K562 (cell line): ENCODE measurements around the gene NECTIN2. TPM values are rescaled to one million over a fixed set of nuclear protein-coding genes. Genes with fewer than 3 reads are reported as not detected.

Experiments
- ATAC-seq: fragments of 200-7000 bp; cut with Tn5 transposase; 3 replicates; pipeline ENCODE4 v1.9.1; 2020; ENCODE audit warnings: moderate library complexity
- BruUV-seq: library from RNA; stranded (reverse); fragments of 400-500 nt; replicated peaks from 2 replicates; lab custom pipeline; 2021; lab: Mats Ljungman, UMichigan
- CTCF ChIA-PET: fragments of 300-600 bp; formaldehyde crosslinking; extraction: SDS; loops from one replicate; lab custom pipeline; 2021; ENCODE audit warnings: low intra/inter-chr PET ratio; lab: Yijun Ruan, JAX
- POLR2A ChIA-PET: fragments of 300-600, 350-650 bp; sonication (Branson Sonifier 250); formaldehyde crosslinking; extraction: SDS; loops from one replicate; lab custom pipeline; 2021; ENCODE audit warnings: antibody characterized with exemption, inconsistent platforms; lab: Yijun Ruan, JAX
- DNase-seq, 4 experiments: peaks; one replicate each; pipeline versions ENCODE4 v3.0.0 to v3.0.0-alpha.2; 2011 to 2018; ENCODE audit warnings: low spot score in 3 of 4, mixed read lengths in 3 of 4; ENCODE audit errors: extremely low read depth in 1 of 4
- FAIRE-seq: peaks from 2 replicates; lab custom pipeline; 2011; peaks lifted over from hg19 to GRCh38; lab: Jason Lieb, UNC
- H2AFZ ChIP-seq: 2 replicates; pipeline ENCODE4 v1.6.0; 2011; ENCODE audit warnings: low read depth, low read length, control low read depth, inconsistent platforms
- H3K27ac ChIP-seq: fragments of 200-600 bp; 3 replicates; pipeline ENCODE4 v1.8.0; 2011; ENCODE audit warnings: low read depth, mild to moderate bottlenecking, control low read depth, inconsistent platforms, low read length, moderate library complexity, mixed read lengths; ENCODE audit errors: extremely low read depth
- H3K27me3 ChIP-seq, 2 experiments: fragments of 300-600 bp in 1 of 2; 2 replicates in 1 of 2; 3 replicates in 1 of 2; pipeline versions ENCODE4 v1.6.0 to v1.8.0; 2011; ENCODE audit warnings: inconsistent platforms in 2 of 2, low read length in 2 of 2, mild to moderate bottlenecking in 1 of 2, mixed read lengths in 1 of 2, moderate library complexity in 1 of 2; ENCODE audit not compliant: control insufficient read depth in 2 of 2, insufficient read depth in 2 of 2
- H3K36me3 ChIP-seq: fragments of 300-600 bp; 3 replicates; pipeline ENCODE4 v1.8.0; 2011; ENCODE audit warnings: mild to moderate bottlenecking, low read length, inconsistent platforms; ENCODE audit not compliant: control insufficient read depth, insufficient read depth
- H3K4me1 ChIP-seq, 2 experiments: fragments of 200-600 bp in 1 of 2; replicated peaks in 1 of 2; 2 replicates in 1 of 2; 3 replicates in 1 of 2; pipeline versions ENCODE4 v1.5.1 to v1.8.0; 2011; ENCODE audit warnings: inconsistent platforms in 2 of 2, low read length in 2 of 2, mild to moderate bottlenecking in 1 of 2, mixed read lengths in 1 of 2, moderate library complexity in 1 of 2; ENCODE audit not compliant: control insufficient read depth in 2 of 2, insufficient read depth in 2 of 2
- H3K4me2 ChIP-seq: 2 replicates; pipeline ENCODE4 v1.6.1; 2011; ENCODE audit warnings: low read length, control low read depth, inconsistent platforms, mixed read lengths; ENCODE audit not compliant: insufficient read depth
- H3K4me3 ChIP-seq: fragments of 200-600 bp; sonication (generic), shearing (Covaris generic); 2 replicates; pipeline ENCODE4 v1.5.1; 2016; ENCODE audit warnings: control low read depth, inconsistent platforms
- H3K79me2 ChIP-seq: fragments of 200-600 bp; 3 replicates; pipeline ENCODE4 v1.8.0; 2011; ENCODE audit warnings: low read length, inconsistent platforms; ENCODE audit not compliant: control insufficient read depth, insufficient read depth
- H3K9ac ChIP-seq, 2 experiments: 2 replicates each; pipeline versions ENCODE4 v1.6.0 to v1.6.1; 2011; ENCODE audit warnings: low read depth in 2 of 2, low read length in 2 of 2, control low read depth in 1 of 2, inconsistent platforms in 1 of 2, mild to moderate bottlenecking in 1 of 2, mixed read lengths in 1 of 2; ENCODE audit not compliant: insufficient read depth in 1 of 2
- H3K9me1 ChIP-seq: one replicate; pipeline ENCODE4 v1.6.0; 2011; ENCODE audit warnings: inconsistent platforms, mild to moderate bottlenecking, low read length, moderate library complexity; ENCODE audit not compliant: control insufficient read depth, insufficient read depth
- H3K9me3 ChIP-seq: replicated peaks from 2 replicates; pipeline ENCODE4 v1.5.1; 2011; ENCODE audit warnings: low read depth, low read length, inconsistent platforms; ENCODE audit not compliant: control insufficient read depth, insufficient read depth
- H4K20me1 ChIP-seq: replicated peaks from 2 replicates; pipeline ENCODE4 v1.6.1; 2011; ENCODE audit warnings: low read length, inconsistent platforms, mixed read lengths; ENCODE audit not compliant: control insufficient read depth, insufficient read depth
- CBX8 ChIP-seq: fragments of 200-600 bp; sonication (generic); IDR thresholded peaks from 2 replicates; pipeline ENCODE4 v1.6.1; 2012; ENCODE audit warnings: borderline replicate concordance, mixed run types, low read depth, mild to moderate bottlenecking, moderate library complexity, mixed read lengths, low read length, control low read depth, inconsistent platforms; ENCODE audit not compliant: poor library complexity, severe bottlenecking; ENCODE audit errors: extremely low read depth
- CREB1 ChIP-seq, 2 experiments: sonication (generic) in 1 of 2; formaldehyde crosslinking in 1 of 2; IDR thresholded peaks; 2 replicates each; pipeline versions ENCODE4 v1.6.1 to v1.8.0; 2012 to 2022; ENCODE audit warnings: inconsistent platforms in 1 of 2, mild to moderate bottlenecking in 1 of 2, missing genetic modification reagents in 1 of 2, moderate library complexity in 1 of 2
- ESRRA ChIP-seq: fragments of 450-650 bp; IDR thresholded peaks from 2 replicates; pipeline ENCODE4 v1.6.1; 2014; ENCODE audit warnings: low read depth, mild to moderate bottlenecking, moderate library complexity, borderline replicate concordance
- HINFP ChIP-seq: fragments of 450-650 bp; conservative IDR thresholded peaks from 2 replicates; pipeline ENCODE4 v1.6.1; 2016; ENCODE audit warnings: missing genetic modification characterization, low read depth, mild to moderate bottlenecking, control low read depth, missing compliant biosample characterization
- NR0B1 ChIP-seq: fragments of 450-650 bp; IDR thresholded peaks from one replicate; pipeline ENCODE4 v1.6.1; 2018; ENCODE audit warnings: mild to moderate bottlenecking, moderate library complexity; ENCODE audit not compliant: partially characterized antibody
- PTBP1 ChIP-seq: fragments of 200-400 bp; formaldehyde crosslinking; IDR thresholded peaks from 2 replicates; pipeline ENCODE4 v1.6.1; 2017; ENCODE audit warnings: low read depth, low read length
- RBM14 ChIP-seq: fragments of 200-400 bp; formaldehyde crosslinking; IDR thresholded peaks from 2 replicates; pipeline ENCODE4 v1.6.1; 2018; ENCODE audit warnings: low read depth, mild to moderate bottlenecking, low read length, moderate library complexity, borderline replicate concordance; ENCODE audit not compliant: insufficient read depth
- SMAD2 ChIP-seq: fragments of 150-350 bp; IDR thresholded peaks from 2 replicates; pipeline ENCODE4 v1.6.1; 2014; ENCODE audit warnings: low read depth, mild to moderate bottlenecking, low read length
- SMC3 ChIP-seq: conservative IDR thresholded peaks from 2 replicates; pipeline ENCODE4 v1.6.1; 2011; ENCODE audit warnings: low read depth, low read length, improper control_type of control experiment; ENCODE audit not compliant: insufficient read depth
- SNIP1 ChIP-seq: fragments of 450-650 bp; IDR thresholded peaks from 2 replicates; pipeline ENCODE4 v1.7.1; 2017; ENCODE audit warnings: low read depth, mild to moderate bottlenecking
- STAT5A ChIP-seq: IDR thresholded peaks from 2 replicates; pipeline ENCODE4 v1.6.1; 2012; ENCODE audit warnings: low read length, inconsistent platforms, borderline replicate concordance
- ZFP1 ChIP-seq: fragments of 450-650 bp; formaldehyde crosslinking; IDR thresholded peaks from 2 replicates; pipeline ENCODE4 v1.4.0; 2020; ENCODE audit warnings: mild to moderate bottlenecking, mixed read lengths
- ZFPM2 ChIP-seq: fragments of 250-450 bp; sonication (Bioruptor Pico); IDR thresholded peaks from 2 replicates; pipeline ENCODE4 v1.5.1; 2022; ENCODE audit warnings: mild to moderate bottlenecking
- ZNF316 ChIP-seq: fragments of 450-650 bp; IDR thresholded peaks from 2 replicates; pipeline ENCODE4 v1.6.1; 2016
- WGBS: fragments of 100-300 bp; shearing (Covaris generic); methylation state at CpG from one replicate; pipeline ENCODE4 v1.1.6; 2016; ENCODE audit warnings: low coverage, mixed read lengths; ENCODE audit not compliant: insufficient coverage; ENCODE audit errors: missing lambda C conversion rate; 5-methylcytosine and 5-hydroxymethylcytosine counted together
- in situ Hi-C: fragments of 300-500 bp; cut with MboI; formaldehyde crosslinking; loops from 4 replicates; pipeline ENCODE4 v1.15.0; 2018; ENCODE audit warnings: inconsistent platforms, mixed read lengths
- intact Hi-C: fragments of 100-400 bp; cut with micrococcal nuclease; formaldehyde crosslinking; loops from 2 replicates; pipeline ENCODE4 v1.14.2; 2022
- polyA plus RNA-seq, 8 experiments: library from polyadenylated mRNA; depleted of rRNA in 4 of 8; stranded (reverse) in 5 of 8; unstranded in 3 of 8; fragments of >200 nt; fragmentation: Nextera tagmentation in 2 of 8; fragmentation: Illumina TruSeq in 1 of 8; extraction: Ambion mirVana in 2 of 8; extraction: Trizol in 1 of 8; gene quantifications; 2 replicates each; pipeline versions ENCODE4 v1.2.1 to v1.2.3, GENCODE V29; 2011 to 2014; ENCODE audit warnings: inconsistent platforms in 1 of 8, missing spikeins in 1 of 8
- total RNA-seq, 7 experiments: library from RNA; depleted of rRNA in 6 of 7; stranded (reverse); fragments of >200 nt in 6 of 7; fragmentation: Illumina TruSeq in 2 of 7; extraction: Trizol in 2 of 7; gene quantifications; 2 replicates each; pipeline versions ENCODE4 v1.2.1 to v1.2.3, GENCODE V29; 2011 to 2021; ENCODE audit warnings: low replicate concordance in 1 of 7
- TF ChIP-seq, protein P1 (sequence below): fragments of 250-450 bp; sonication (Bioruptor Pico); IDR thresholded peaks from 2 replicates; pipeline ENCODE4 v1.8.0; 2021; ENCODE audit warnings: borderline replicate concordance, mild to moderate bottlenecking, moderate library complexity; ENCODE audit not compliant: poor library complexity, severe bottlenecking
- TF ChIP-seq, protein P2 (sequence below): fragments of 150-350 bp; conservative IDR thresholded peaks from 2 replicates; pipeline ENCODE4 v1.6.1; 2014; ENCODE audit warnings: low read length

The NECTIN2 gene
- total and polyA plus RNA-seq, 9 of the 15 experiments (the other 6 are each of a cell fraction or from before 2014, with no cell fraction given): 3.9 to 94.9 (median 34.9) TPM

DNA sequence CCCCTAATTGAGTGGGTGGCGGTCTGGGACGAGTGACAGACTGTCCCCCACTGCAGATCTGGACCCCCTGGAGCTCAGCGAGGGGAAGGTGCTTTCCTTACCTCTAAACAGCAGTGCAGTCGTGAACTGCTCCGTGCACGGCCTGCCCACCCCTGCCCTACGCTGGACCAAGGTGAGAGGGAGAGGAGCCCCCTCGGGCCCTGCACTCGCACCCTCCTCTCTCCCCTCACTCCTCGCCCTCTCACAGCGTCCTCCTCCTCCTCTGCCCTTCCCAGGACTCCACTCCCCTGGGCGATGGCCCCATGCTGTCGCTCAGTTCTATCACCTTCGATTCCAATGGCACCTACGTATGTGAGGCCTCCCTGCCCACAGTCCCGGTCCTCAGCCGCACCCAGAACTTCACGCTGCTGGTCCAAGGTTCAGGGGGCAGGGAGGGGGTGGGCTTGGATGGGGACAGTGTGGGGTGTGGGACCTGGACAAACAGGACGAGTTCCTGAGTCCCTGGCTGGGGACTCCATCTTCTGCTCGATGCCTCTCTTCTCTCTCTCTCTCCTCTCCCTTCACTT lies 27.5 kb upstream of the NECTIN2 start:
- peaks cover 26 to 41% of the 10 kb centered on the region in 2 experiments; a peak in 4 of 5 replicates for H3K27me3 ChIP-seq
- no peaks in the 10 kb centered on the region for H3K36me3 ChIP-seq
- intact Hi-C loops (no loop called here), in situ Hi-C loops (no loop called here)
- POLR2A ChIA-PET: no interaction called here
- no TSS peak for BruUV-seq
- no peak overlapping the region for H3K27ac ChIP-seq
- no peaks in the 10 kb centered on the region for H4K20me1 ChIP-seq
- WGBS: 30% methylated on average over 14 of the region's 20 CpGs
- no peak overlapping the region for H3K4me3 ChIP-seq
- ATAC-seq: no peak; the same call in 2 of the 3 replicates
- no peak for DNase-seq
- FAIRE-seq: no peak
- no peaks in the 10 kb centered on the region for H3K79me2 ChIP-seq
- no peaks in the 10 kb centered on the region for H3K9me3 ChIP-seq
- H2AFZ ChIP-seq: no peak overlapping the region
- no peaks in the 10 kb centered on the region for H3K9me1 ChIP-seq
- CTCF ChIA-PET: no interaction called here
- no peak overlapping the region for H3K4me2 ChIP-seq
- peak overlapping the region in 1 of 2 experiments; percentile 10; a peak in 1 of 4 replicates for H3K9ac ChIP-seq
- H3K4me1 ChIP-seq: peaks cover 0 to 28% of the 10 kb centered on the region in 2 experiments; a peak in 2 of 5 replicates
- TF ChIP-seq ESRRA: no peak
- TF ChIP-seq ZFPM2: no peak
- TF ChIP-seq CBX8: no peak
- no peak for TF ChIP-seq CREB1 (IDR thresholded peaks at IDR 0.05)
- no peak for TF ChIP-seq CREB1 (CRISPR knock-in tag; IDR thresholded peaks at IDR 0.05)
- no peak for TF ChIP-seq ZFP1 (CRISPR knock-in tag)
- TF ChIP-seq NR0B1: no peak
- no peak for TF ChIP-seq SMC3
- no peak for TF ChIP-seq HINFP (tag)
- TF ChIP-seq, protein P1, sequence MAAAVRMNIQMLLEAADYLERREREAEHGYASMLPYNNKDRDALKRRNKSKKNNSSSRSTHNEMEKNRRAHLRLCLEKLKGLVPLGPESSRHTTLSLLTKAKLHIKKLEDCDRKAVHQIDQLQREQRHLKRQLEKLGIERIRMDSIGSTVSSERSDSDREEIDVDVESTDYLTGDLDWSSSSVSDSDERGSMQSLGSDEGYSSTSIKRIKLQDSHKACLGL (CRISPR knock-in tag): no peak
- no peak for TF ChIP-seq SMAD2
- no peak for TF ChIP-seq RBM14
- TF ChIP-seq, protein P2, sequence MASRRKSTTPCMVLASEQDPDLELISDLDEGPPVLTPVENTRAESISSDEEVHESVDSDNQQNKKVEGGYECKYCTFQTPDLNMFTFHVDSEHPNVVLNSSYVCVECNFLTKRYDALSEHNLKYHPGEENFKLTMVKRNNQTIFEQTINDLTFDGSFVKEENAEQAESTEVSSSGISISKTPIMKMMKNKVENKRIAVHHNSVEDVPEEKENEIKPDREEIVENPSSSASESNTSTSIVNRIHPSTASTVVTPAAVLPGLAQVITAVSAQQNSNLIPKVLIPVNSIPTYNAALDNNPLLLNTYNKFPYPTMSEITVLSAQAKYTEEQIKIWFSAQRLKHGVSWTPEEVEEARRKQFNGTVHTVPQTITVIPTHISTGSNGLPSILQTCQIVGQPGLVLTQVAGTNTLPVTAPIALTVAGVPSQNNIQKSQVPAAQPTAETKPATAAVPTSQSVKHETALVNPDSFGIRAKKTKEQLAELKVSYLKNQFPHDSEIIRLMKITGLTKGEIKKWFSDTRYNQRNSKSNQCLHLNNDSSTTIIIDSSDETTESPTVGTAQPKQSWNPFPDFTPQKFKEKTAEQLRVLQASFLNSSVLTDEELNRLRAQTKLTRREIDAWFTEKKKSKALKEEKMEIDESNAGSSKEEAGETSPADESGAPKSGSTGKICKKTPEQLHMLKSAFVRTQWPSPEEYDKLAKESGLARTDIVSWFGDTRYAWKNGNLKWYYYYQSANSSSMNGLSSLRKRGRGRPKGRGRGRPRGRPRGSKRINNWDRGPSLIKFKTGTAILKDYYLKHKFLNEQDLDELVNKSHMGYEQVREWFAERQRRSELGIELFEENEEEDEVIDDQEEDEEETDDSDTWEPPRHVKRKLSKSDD: no peak
- no peak for TF ChIP-seq ZNF316
- TF ChIP-seq PTBP1: no peak
- TF ChIP-seq SNIP1: no peak
- no peak for TF ChIP-seq STAT5A
